ENCODE results near the gene VPS18.
A peak's percentile ranks its signal among the peaks of the same experiment; 100 is the strongest.

The VPS18 gene

GRCh38 chr15:40928821-40929659, 34.8 kb downstream of the VPS18 start, which contains the start of gene DLL4:
Gene DLL4, plus strand, starts transcription at chr15:40929340. Its CDS starts 329 bp downstream, at chr15:40929669.
- H3K9me3 ChIP-seq (ENCODE audit: control insufficient read depth, low read length), result no peaks in the 10 kb centered on the region
- no peaks in the 10 kb centered on the region for H3K36me3 ChIP-seq (ENCODE audit: control insufficient read depth, insufficient read depth, low read length)
- peak within 1 kb of the TSS; percentile 46 for H3K4me3 ChIP-seq (ENCODE audit: low read length)
- H3K27me3 ChIP-seq (ENCODE audit: control insufficient read depth, insufficient read depth, low read length), result peaks cover 85% of the 10 kb centered on the region
- H3K4me1 ChIP-seq (ENCODE audit: control insufficient read depth, insufficient read depth, low read length), result peaks cover 80% of the 10 kb centered on the region
- H3K9ac ChIP-seq (ENCODE audit: low read length), result peak within 1 kb of the TSS; percentile 48

GRCh38 chr15:40929660-40930429, 35.6 kb downstream of the VPS18 start:
- Histone ChIP-seq H3K4me1 (ENCODE audit: control insufficient read depth, insufficient read depth, low read length) (peaks cover 80% of the 10 kb centered on the region), H3K27me3 (ENCODE audit: control insufficient read depth, insufficient read depth, low read length) (peaks cover 81% of the 10 kb centered on the region), H3K9ac (ENCODE audit: low read length) (peak overlapping the region; percentile 48), H3K36me3 (ENCODE audit: control insufficient read depth, insufficient read depth, low read length) (no peaks in the 10 kb centered on the region), H3K4me3 (ENCODE audit: low read length) (peak overlapping the region; percentile 46), H3K9me3 (ENCODE audit: control insufficient read depth, low read length) (no peaks in the 10 kb centered on the region)

DNA sequence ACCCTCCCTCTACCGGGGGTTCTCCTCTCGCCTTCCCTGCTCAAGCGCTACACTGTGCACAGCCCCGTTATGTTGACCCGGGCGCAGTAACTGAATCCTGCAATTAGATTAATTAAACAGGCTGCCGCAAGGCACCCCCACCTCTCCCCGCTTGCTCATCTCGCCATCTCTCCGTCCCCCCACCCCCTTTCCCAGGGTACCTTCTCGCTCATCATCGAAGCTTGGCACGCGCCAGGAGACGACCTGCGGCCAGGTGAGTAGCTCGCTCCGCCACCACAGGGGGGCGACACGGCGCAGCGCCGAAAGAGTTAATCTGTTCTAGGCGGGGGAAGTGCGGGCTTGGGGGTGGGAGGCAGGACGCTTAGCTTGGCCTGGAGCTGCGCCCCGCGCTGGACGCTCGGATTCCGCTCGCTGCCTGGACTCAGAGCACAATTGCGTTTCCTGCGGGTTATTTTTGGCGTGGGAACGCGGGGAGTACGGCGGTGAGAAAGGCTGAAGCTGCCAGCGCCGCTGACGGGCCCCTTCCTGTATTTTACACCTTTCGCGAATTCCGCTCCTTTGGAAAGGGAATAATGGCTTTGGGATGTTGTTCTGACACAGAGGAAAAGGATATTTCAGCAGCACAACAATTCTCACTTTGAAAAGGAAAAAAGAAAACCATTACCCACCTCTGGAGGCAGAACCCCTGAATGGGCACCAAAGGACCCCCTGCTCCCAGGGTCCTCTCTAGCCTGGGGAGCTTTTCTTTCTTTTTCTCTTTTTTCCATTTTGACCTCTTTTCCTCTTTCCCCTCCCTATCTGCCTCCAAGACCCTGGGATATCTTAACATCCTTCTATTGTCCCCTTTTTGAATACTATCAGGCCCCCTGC, 36.4 kb downstream of the VPS18 start:
- Histone ChIP-seq H3K9ac (ENCODE audit: low read length) (peak overlapping the region; percentile 48), H3K36me3 (ENCODE audit: control insufficient read depth, insufficient read depth, low read length) (no peaks in the 10 kb centered on the region), H3K4me3 (ENCODE audit: low read length) (peak overlapping the region; percentile 46), H3K4me1 (ENCODE audit: control insufficient read depth, insufficient read depth, low read length) (peaks cover 76% of the 10 kb centered on the region), H3K27me3 (ENCODE audit: control insufficient read depth, insufficient read depth, low read length) (peaks cover 73% of the 10 kb centered on the region), H3K9me3 (ENCODE audit: control insufficient read depth, low read length) (no peaks in the 10 kb centered on the region)

DNA sequence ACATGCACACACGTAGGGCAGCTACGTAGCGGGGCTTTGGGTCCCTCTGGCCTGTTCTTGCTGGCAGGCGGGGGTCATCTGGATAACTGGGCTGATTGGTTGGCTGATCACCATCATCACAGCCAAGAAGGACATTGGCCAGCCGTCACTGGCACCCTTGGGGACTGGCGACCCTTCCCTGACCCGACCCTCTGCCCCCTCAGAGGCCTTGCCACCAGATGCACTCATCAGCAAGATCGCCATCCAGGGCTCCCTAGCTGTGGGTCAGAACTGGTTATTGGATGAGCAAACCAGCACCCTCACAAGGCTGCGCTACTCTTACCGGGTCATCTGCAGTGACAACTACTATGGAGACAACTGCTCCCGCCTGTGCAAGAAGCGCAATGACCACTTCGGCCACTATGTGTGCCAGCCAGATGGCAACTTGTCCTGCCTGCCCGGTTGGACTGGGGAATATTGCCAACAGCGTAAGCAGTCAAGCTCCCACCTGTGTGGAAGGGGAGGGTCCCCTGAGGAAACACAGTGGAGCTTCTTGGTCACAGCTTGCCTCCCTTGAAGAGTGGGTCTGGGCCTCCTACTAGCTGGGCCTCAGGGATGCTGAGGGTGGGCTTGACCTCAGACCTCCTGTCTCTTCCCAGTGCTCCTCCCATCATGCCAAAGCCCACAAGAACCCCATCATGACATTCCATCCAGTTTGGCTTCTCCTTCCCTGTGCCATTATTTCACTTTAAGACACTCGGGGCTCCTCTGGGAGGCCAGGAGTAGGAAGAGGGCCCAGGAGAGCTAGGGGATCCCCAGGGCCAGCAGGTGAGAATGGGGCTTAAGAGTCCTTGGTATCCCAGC, 37.3 kb downstream of the VPS18 start:
- H3K4me3 ChIP-seq (ENCODE audit: low read length), result peak overlapping the region; percentile 46
- peaks cover 67% of the 10 kb centered on the region for H3K4me1 ChIP-seq (ENCODE audit: control insufficient read depth, insufficient read depth, low read length)
- no peaks in the 10 kb centered on the region for H3K36me3 ChIP-seq (ENCODE audit: control insufficient read depth, insufficient read depth, low read length)
- no peaks in the 10 kb centered on the region for H3K9me3 ChIP-seq (ENCODE audit: control insufficient read depth, low read length)
- peaks cover 64% of the 10 kb centered on the region for H3K27me3 ChIP-seq (ENCODE audit: control insufficient read depth, insufficient read depth, low read length)
- peak overlapping the region; percentile 48 for H3K9ac ChIP-seq (ENCODE audit: low read length)

DNA sequence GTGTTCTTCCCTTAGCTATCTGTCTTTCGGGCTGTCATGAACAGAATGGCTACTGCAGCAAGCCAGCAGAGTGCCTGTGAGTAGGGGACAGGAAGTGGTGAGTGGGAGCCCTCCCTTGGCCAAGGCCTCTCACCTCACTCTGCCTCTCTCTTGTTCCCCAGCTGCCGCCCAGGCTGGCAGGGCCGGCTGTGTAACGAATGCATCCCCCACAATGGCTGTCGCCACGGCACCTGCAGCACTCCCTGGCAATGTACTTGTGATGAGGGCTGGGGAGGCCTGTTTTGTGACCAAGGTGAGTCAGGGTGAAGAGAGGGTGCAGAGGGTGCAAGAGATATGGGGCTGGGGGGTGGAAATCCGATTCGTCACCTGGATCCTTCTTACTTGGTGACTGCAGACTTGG, 37.9 kb downstream of the VPS18 start:
- no peaks in the 10 kb centered on the region for H3K36me3 ChIP-seq (ENCODE audit: control insufficient read depth, insufficient read depth, low read length)
- H3K9me3 ChIP-seq (ENCODE audit: control insufficient read depth, low read length), result no peaks in the 10 kb centered on the region
- H3K9ac ChIP-seq (ENCODE audit: low read length), result peak overlapping the region; percentile 48
- H3K27me3 ChIP-seq (ENCODE audit: control insufficient read depth, insufficient read depth, low read length), result peaks cover 58% of the 10 kb centered on the region
- H3K4me3 ChIP-seq (ENCODE audit: low read length), result peak overlapping the region; percentile 17
- peaks cover 61% of the 10 kb centered on the region for H3K4me1 ChIP-seq (ENCODE audit: control insufficient read depth, insufficient read depth, low read length)

DNA sequence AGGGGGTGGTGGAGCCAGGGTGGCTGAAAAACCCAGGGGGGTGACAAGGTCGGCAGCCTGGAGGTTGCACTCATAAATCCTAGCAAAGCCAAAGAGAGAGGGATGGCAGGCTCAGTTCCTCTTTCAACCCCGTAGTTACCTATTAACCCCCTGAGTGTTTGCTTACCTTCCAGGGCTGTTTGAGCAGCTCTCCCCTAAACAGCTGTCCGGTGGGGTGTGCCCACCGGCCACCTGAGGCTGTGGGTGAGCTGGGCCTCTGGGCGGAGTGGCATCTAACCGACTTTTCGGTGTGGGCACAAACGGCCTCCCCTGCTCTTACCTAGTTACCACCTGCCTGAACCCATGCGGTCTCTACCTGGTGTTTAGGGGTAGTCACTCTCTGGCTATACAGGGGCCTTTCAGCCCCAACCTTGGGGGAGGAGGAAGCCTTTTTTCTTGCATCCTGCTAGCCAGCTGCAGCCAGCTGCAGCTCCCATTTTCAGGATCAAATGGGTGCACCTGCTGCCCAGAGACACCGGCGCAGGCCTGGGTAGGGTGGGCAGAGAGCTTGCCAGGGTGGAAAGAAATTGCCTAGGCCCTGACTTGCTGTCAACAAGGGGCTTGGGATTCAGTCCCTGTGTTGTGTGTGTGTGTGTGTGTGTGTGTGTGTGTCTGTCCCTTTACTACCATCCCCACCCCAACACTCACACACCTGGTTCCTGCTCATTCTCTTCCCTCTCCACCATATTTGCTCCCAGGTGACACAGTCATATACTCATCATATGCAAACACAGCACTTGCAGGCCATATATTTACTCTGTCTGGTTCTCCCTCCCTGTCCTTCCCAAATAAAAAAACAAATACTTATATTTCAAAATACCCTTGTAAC, 38.6 kb downstream of the VPS18 start:
- no peaks in the 10 kb centered on the region for H3K9me3 ChIP-seq (ENCODE audit: control insufficient read depth, low read length)
- no peaks in the 10 kb centered on the region for H3K36me3 ChIP-seq (ENCODE audit: control insufficient read depth, insufficient read depth, low read length)
- H3K4me3 ChIP-seq (ENCODE audit: low read length), result peak overlapping the region; percentile 17
- H3K9ac ChIP-seq (ENCODE audit: low read length), result peak overlapping the region; percentile 48
- H3K4me1 ChIP-seq (ENCODE audit: control insufficient read depth, insufficient read depth, low read length), result peaks cover 55% of the 10 kb centered on the region
- H3K27me3 ChIP-seq (ENCODE audit: control insufficient read depth, insufficient read depth, low read length), result peaks cover 51% of the 10 kb centered on the region

DNA sequence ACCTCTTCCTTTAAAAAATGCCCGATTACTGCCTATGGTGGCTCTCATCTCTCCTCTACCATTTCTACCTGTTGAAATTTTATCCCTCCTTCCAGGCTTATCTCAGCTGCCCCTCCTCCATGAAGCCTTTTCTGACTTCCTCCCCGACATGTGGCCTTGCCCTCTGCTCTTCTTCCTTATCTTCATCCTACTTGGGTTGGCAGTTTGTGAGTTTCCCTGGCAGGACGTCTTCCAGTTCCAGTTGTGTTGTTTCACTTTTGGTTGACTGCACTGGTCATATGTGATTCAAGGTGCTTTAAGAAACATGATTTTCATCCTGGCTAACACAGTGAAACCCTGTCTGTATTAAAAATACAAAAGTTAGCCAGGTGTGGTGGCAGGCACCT, 39.3 kb downstream of the VPS18 start:
- Histone ChIP-seq H3K4me1 (ENCODE audit: control insufficient read depth, insufficient read depth, low read length) (peaks cover 50% of the 10 kb centered on the region), H3K9ac (ENCODE audit: low read length) (no peak overlapping the region), H3K4me3 (ENCODE audit: low read length) (no peak overlapping the region), H3K27me3 (ENCODE audit: control insufficient read depth, insufficient read depth, low read length) (peaks cover 44% of the 10 kb centered on the region), H3K9me3 (ENCODE audit: control insufficient read depth, low read length) (no peaks in the 10 kb centered on the region), H3K36me3 (ENCODE audit: control insufficient read depth, insufficient read depth, low read length) (no peaks in the 10 kb centered on the region)

GRCh38 chr15:40934457-40934856, 40.2 kb downstream of the VPS18 start:
- H3K36me3 ChIP-seq (ENCODE audit: control insufficient read depth, insufficient read depth, low read length), result no peaks in the 10 kb centered on the region

DNA sequence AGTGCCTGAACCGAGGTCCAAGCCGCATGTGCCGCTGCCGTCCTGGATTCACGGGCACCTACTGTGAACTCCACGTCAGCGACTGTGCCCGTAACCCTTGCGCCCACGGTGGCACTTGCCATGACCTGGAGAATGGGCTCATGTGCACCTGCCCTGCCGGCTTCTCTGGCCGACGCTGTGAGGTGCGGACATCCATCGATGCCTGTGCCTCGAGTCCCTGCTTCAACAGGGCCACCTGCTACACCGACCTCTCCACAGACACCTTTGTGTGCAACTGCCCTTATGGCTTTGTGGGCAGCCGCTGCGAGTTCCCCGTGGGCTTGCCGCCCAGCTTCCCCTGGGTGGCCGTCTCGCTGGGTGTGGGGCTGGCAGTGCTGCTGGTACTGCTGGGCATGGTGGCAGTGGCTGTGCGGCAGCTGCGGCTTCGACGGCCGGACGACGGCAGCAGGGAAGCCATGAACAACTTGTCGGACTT, 42.0 kb downstream of the VPS18 start:
- Histone ChIP-seq H3K4me3 (ENCODE audit: low read length) (no peak overlapping the region), H3K27me3 (ENCODE audit: control insufficient read depth, insufficient read depth, low read length) (peaks cover 17% of the 10 kb centered on the region), H3K4me1 (ENCODE audit: control insufficient read depth, insufficient read depth, low read length) (peaks cover 30% of the 10 kb centered on the region), H3K9ac (ENCODE audit: low read length) (no peak overlapping the region), H3K36me3 (ENCODE audit: control insufficient read depth, insufficient read depth, low read length) (no peaks in the 10 kb centered on the region), H3K9me3 (ENCODE audit: control insufficient read depth, low read length) (no peaks in the 10 kb centered on the region)

More at GRCh38 chr15:40934457-40934856, 40.2 kb downstream of the VPS18 start:
- peaks cover 35% of the 10 kb centered on the region for H3K27me3 ChIP-seq (ENCODE audit: control insufficient read depth, insufficient read depth, low read length)
- H3K9ac ChIP-seq (ENCODE audit: low read length), result no peak overlapping the region
- no peak overlapping the region for H3K4me3 ChIP-seq (ENCODE audit: low read length)
- no peaks in the 10 kb centered on the region for H3K9me3 ChIP-seq (ENCODE audit: control insufficient read depth, low read length)
- H3K4me1 ChIP-seq (ENCODE audit: control insufficient read depth, insufficient read depth, low read length), result peaks cover 40% of the 10 kb centered on the region
